ENCODE data around the gene SLC16A9.

- TF ChIP-seq, protein P1, sequence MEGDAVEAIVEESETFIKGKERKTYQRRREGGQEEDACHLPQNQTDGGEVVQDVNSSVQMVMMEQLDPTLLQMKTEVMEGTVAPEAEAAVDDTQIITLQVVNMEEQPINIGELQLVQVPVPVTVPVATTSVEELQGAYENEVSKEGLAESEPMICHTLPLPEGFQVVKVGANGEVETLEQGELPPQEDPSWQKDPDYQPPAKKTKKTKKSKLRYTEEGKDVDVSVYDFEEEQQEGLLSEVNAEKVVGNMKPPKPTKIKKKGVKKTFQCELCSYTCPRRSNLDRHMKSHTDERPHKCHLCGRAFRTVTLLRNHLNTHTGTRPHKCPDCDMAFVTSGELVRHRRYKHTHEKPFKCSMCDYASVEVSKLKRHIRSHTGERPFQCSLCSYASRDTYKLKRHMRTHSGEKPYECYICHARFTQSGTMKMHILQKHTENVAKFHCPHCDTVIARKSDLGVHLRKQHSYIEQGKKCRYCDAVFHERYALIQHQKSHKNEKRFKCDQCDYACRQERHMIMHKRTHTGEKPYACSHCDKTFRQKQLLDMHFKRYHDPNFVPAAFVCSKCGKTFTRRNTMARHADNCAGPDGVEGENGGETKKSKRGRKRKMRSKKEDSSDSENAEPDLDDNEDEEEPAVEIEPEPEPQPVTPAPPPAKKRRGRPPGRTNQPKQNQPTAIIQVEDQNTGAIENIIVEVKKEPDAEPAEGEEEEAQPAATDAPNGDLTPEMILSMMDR (IDR thresholded peaks at IDR 0.05), result no peak
- TF ChIP-seq POLR2AphosphoS5 (IDR thresholded peaks at IDR 0.05; ENCODE audit: low read depth, low read length) (no peak), REST (IDR thresholded peaks at IDR 0.05; ENCODE audit: insufficient read depth in 1 of 2, low read depth in 2 of 2, low read length in 1 of 2) (no peak), TCF7L2 (IDR thresholded peaks at IDR 0.05; ENCODE audit: low read depth, low read length) (no peak), SIN3A (IDR thresholded peaks at IDR 0.05; ENCODE audit: borderline replicate concordance, insufficient read depth, low read depth, low read length) (no peak)
Measured at GRCh38 chr10:59606551-59606961, 103.1 kb downstream of the SLC16A9 start.

Data from Panc1 (cell line).